Hematopoietic multipotent progenitor cell treated with erythropoietin and hydrocortisone succinate and interleukin-3 and kit ligand, for 17 days (in vitro differentiated cells): ENCODE data around the gene PLEKHM3.
"Not testable (repeated sequence)": the region's sequence is repeated elsewhere in the genome, so short reads cannot be mapped to it uniquely, and the experiment has no call there.

Experiments
- DNase-seq: peaks from one replicate; pipeline ENCODE4 v3.0.0-alpha.2; 2015; ENCODE audit warnings: low spot score

PLEKHM3 gene

GRCh38 chr2:207951734-207952470 is 73.4 kb downstream of the PLEKHM3 start:
- no peak for DNase-seq

DNA sequence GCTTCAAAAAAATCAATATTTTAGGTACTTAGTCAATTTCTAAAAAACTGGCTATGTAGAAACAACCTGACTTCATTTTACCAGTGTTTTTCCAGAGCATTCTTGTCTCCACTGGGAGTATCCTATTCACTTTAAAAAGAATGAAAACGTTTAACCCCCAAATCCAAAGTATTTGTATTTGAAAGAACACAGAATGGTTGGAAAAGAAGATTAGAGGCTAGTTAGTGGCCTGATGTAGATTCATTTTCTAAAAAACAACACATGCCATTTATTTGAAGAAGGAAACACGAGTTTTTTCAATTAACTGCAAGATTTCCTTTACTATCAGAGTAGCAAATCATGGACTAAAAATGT is 74.6 kb downstream of the PLEKHM3 start:
- DNase-seq = no peak

DNA sequence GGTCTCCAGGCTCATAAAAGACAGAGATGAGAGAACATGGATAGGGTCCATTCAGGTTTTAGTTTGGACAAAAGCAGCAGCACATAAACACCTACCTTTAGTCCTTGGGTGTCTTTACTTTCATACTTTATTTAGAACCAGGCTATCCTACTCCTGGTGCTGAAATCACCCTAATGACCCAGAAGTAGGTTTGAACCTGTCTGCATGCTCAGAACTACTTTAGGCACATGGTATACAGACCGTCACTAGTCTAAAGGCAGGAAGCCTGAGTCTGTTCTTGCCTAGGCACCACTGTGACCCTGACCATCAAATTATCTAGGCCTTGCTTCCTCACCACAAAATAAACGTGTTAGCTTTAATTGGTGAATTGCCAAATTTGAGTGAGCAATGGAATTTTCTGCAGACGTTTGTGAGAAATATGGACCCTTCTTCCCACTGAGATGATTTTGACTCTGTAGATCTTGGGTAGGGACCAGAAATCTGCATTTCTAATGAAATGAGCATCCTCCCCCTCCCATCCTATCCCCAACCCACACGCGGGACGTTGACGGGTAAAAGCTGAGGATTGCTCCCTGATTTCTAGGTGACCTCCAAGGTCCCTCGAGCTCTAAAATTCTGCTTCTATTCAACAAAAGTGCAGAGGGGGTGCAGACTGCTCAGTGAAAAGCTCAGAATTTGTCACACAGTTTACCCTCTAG is 75.1 kb downstream of the PLEKHM3 start:
- no peak for DNase-seq

DNA sequence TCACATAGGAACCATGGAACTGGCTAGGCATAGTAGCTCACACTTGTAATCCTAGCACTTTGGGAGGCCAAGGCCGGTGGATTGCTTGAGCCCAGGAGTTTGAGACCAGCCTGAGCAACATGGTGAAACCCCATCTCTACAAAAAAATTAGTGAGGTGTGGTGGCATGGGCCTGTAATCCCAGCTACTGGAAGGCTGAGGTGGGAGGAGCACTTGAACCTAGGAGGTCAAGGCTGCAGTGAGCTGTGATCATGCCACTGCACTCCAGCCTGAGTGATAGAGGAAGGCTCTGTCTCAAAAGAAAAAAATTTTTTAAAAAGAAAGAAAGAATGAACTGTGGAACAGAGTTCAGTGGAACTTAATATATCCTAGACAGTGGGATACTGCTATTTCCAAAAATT is 76.1 kb downstream of the PLEKHM3 start:
- not testable (repeated sequence) for DNase-seq

- DNase-seq = no peak
These were observed 80.2 kb downstream of the PLEKHM3 start for GRCh38 chr2:207944979-207945600.

DNA sequence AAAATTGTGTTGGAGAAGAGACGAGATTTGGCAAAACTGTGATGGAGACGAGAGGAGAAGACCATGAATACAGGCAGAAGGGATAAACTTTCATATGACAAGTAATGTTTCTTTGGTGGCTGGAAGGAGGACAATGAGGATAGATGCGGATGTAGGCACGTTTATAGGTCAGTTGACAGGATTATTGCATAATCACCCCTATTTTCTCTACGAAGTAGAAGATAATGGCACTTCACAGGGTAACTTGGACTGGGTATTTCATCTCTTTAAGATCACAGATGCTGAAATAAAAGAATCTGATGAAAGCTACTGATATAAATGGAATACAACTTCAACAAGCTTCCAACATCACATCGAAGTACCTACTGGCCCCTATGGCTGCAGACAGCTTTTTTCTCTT is 81.0 kb downstream of the PLEKHM3 start:
- DNase-seq = no peak

GRCh38 chr2:207939342-207940108 is 85.8 kb downstream of the PLEKHM3 start:
- DNase-seq = no peak

DNA sequence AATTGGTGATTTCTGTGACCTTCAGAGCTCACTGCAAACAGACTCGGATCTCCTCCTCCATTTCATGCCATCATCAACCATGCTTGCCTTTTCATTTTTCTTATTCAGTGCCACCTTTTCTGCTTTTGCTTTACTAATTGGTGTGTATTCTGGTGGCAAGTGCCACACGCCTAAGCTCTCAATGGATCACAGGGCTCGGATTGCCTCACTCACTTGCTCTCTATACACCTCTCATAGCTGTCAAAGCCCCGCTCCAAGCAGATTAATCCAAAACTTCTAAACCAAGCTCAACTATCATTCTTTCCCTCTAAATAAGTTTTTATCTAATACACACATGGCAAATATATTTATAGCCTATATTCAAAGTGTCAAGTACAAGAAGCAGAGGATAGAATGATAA is 86.4 kb downstream of the PLEKHM3 start:
- no peak for DNase-seq

DNA sequence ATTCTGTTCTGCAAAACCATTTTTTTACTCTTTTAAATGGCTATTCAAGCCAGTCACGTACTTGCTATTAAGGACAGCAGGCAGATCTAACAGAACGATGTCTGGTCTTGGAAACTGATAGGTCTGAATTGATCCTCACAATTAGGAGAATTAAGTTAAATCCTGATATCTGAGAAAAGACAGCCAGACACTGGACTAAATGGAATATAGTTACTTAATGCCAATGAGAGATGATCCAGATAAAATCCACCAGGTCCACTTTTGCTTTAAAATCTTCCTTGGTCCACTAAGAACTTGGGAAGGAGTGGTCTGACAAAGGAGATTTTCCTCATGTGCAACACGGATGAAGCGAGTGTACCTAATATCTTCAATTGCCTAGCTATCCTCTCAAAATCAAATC is 86.9 kb downstream of the PLEKHM3 start:
- DNase-seq = no peak

- DNase-seq = no peak
These were observed 87.5 kb downstream of the PLEKHM3 start for GRCh38 chr2:207937823-207938222.

DNA sequence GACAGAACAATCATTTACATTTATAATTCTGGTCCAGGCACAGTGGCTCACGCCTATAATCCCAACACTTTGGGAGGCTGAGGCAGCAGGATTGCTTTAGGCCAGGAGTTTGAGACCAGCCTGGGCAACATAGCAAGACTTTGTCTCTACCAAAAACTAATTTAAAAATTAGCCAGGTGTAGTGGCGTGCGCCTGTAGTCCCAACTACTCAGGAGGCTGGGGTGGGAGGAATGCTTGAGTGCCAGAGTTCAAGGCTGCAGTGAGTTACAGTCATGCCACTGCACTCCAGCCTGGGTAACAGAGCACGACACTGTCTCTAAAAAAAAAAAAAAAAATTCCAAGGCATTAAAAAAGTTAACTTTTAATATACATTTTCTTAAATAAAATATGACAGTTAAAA is 88.1 kb downstream of the PLEKHM3 start:
- no peak for DNase-seq

- DNase-seq = no peak
These were observed 88.9 kb downstream of the PLEKHM3 start for GRCh38 chr2:207936380-207936779.

DNA sequence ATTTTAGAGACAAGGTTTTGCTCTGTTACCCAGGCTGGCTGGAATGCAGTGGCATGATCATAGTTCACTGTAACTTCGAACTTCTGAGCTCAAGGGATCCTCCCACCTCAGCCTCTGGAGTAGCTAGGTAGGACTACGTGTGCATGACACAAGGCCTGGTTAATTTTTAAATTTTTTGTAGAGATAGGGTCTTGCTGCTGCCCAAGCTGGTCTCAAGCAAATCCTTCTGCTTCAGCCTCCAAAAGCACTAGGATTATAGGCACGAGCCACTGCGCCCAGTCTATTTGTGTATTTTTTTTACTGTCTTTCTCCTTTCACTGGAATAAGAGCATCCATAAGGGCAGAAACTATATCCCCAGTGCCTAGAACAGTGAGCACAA is 89.3 kb downstream of the PLEKHM3 start:
- DNase-seq = no peak

DNA sequence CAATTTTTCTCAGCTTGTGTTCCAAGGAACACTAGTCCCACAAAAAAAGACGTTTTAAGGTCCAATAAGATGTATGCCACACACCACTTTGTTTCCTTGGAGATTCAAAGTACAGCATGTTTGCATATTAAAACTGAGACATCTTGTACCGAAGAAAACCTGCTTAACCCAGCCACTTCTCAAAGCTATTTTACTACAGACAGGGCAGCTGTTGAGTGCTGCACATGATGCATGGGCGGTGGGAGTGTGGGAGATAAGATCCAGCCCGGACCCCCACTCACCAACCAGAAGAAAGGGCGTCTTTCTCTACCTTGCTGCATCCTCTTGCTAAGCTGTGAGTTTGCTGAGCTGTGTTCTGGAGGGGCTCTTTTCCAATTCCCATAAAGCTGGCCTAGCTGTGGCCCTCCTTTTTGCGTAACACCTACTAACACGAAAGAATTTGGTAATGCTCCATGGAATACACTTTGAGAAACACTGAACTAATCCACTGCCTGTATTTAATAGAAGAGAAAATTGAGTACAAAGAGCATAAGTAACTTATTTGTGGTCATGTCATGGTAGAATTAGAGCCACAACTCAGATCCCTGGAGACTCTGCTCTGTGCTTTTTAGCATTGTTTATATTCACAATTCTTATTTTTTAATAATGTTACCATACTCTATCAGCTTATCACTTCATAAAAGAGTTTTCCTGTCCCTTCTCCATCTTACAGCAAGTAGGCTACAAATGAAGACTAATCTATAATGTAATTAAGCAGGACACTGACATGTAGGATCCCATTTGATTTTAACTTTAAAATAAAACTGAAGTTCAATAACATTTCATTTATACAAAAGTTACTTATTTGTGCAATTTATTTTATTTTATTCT is 90.0 kb downstream of the PLEKHM3 start:
- DNase-seq = no peak

DNA sequence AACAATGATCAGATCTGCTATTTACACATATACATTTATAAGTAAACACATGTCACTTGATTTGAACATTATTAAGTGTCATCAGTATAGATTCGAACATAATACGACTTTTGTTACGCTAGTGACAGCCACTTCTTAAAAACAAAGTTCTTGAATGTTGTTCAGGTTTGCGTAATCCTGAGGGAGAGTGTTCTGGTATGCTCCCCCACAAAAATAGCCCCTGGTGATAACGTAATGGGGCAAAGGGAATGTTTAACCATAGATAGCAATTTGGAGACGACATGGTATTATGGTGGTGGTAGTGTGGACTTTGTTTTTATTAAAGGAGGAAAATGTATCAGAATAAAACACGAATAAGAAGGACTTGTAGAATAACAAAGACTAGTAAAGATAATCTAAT is 90.6 kb downstream of the PLEKHM3 start:
- DNase-seq = no peak

GRCh38 chr2:207933396-207934065 is 91.8 kb downstream of the PLEKHM3 start:
- no peak for DNase-seq

DNA sequence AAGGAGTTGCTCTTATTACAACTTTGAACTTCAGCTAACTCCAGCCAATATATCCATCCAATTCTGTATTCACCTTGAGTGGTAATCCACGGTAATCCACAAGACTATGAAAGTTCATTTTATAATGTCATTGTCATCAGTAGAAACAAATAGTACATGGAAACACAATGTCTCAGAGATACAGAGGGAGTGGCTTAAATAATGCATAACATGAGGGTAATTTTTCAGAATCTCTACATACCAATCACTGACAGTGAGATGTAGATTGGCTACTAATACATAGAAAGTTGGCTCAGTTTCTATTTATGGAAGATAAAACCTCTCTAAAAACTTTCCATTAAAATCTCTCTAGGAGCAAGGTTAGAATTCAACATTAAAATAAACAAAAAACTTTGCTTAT is 93.2 kb downstream of the PLEKHM3 start:
- no peak for DNase-seq

DNA sequence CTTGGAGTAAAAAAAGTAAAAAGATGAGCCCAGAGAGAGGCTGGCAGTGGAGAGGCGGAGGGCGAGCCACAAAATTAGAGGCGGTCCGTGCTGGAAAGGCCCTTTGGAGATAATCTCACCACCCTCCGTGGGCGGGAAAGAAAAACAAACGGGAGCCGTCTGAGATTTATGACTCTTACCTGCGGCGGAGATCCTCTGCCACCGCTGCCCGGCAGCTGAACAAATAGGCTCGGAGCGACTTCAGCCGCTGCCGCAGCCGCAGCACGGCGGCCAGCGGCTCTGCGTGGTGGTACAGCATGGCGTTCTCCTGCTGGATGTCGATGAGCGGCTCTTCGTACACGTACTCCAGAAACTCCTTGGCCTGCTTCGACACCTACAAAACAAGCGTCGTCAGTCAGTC is 94.6 kb downstream of the PLEKHM3 start:
- DNase-seq = no peak

- no peak for DNase-seq
These were observed 95.4 kb downstream of the PLEKHM3 start for GRCh38 chr2:207929923-207930322.

DNA sequence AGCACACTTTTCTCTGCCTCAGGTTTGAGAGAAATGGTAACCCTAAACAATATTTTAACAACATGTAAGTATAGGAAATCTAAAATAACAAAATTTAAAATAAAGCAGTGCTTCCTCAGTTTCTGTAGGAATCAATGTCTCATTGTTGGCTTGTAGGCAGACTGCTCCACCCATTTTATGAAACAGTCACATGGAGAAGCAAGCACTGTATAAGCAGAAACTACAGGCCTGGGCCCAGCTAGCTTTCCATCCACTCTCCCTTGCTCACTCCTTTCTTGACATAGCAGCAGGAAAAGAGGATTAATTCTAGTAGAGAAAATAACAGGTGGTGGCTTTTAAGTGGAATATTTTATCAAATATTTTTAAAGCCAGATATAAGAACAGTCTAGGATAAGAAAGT is 97.2 kb downstream of the PLEKHM3 start:
- no peak for DNase-seq

DNA sequence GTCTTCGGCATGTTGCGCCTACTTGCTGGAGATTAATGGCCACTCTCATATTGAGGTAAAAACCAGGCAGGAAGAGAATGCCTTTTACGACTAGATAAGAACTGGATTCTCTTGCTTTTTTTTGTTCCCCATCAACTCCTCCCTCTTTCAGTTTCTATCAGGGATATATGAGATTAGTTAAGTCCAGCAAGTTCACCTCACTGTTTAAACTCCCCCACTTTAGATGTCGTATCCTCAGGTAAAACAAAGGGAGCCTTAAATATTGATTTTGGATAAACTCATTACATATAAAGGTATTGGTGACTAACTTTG is 98.4 kb downstream of the PLEKHM3 start:
- DNase-seq = no peak
